IPS-NIHi7 (cell line): ENCODE measurements around the gene TOM1L2.
"Not testable (repeated sequence)": the region's sequence is repeated elsewhere in the genome, so short reads cannot be mapped to it uniquely, and the experiment has no call there.

Source experiments
- DNase-seq: peaks from one replicate; pipeline ENCODE4 v3.0.0; 2012; ENCODE audit warnings: mixed read lengths; ENCODE audit errors: extremely low spot score

The TOM1L2 gene

GRCh38 chr17:17972126-17972951 lies at the start of gene TOM1L2, which contains the start of gene DRC3:
Gene TOM1L2 (minus strand): TSS chr17:17972400. CDS start chr17:17972313, 87 bp downstream.
Gene DRC3 (plus strand): TSS chr17:17972862. CDS start chr17:17977599, 4,737 bp downstream.
- DNase-seq = peak; percentile 100

DNA sequence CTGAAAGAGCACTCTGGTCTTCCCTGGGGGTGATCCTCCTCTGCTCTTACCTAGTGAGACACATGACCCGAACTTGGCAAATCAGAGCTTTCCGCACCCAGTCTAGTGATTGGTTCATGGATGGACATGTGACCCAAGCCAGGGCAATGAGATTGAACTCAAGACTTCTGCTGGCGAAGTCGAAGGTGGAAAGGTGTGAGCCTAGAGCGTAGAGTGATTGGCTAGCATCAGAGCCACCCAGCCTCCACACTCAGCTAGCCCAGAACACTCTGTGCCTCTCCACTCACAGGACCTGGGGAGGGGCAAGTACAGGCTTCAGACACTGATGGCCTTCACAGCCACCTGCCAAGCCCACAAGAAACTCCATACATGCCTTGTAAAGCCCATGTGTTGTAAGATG lies 49.2 kb upstream of the TOM1L2 start:
- DNase-seq = no peak

- no peak for DNase-seq
Measured at GRCh38 chr17:18020971-18021370, 48.8 kb upstream of the TOM1L2 start.

DNA sequence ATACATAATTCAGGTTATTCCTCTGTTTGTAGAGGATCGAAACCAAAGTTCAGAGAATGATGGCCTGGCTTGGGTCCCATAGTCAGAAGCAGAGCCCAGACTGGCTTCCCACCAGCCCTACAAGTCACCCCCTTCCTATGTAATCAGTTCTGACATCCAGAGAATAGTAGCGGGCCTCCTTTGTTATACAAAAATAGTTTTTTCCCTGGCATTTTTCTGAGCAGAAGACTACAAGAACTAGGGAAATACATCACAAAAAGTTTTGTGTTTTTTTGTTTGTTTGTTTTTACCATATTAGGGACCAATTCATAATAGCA lies 47.6 kb upstream of the TOM1L2 start:
- no peak for DNase-seq

GRCh38 chr17:18018411-18018921 lies 46.3 kb upstream of the TOM1L2 start:
- DNase-seq = no peak

DNA sequence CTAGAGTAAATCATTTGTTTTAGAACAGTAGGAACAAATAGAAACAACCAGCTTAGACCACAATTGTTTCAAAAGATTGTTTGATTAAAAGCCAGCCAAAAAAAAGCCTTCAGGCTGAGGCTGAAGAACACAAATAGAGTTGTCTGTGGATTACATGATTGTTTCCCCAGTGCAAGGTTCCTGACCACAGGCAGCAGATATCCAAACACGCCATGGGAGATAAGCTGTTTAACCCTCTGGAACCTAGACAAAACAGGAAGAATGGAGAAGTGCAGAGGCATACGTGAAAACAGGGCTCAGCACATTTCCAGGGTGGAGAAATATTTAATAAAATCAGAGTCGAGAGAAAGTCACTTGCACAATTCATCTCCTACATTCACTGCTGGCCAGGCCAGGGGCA lies 45.8 kb upstream of the TOM1L2 start:
- DNase-seq = no peak

- DNase-seq = no peak
Measured at GRCh38 chr17:18016426-18016825, 44.2 kb upstream of the TOM1L2 start.

DNA sequence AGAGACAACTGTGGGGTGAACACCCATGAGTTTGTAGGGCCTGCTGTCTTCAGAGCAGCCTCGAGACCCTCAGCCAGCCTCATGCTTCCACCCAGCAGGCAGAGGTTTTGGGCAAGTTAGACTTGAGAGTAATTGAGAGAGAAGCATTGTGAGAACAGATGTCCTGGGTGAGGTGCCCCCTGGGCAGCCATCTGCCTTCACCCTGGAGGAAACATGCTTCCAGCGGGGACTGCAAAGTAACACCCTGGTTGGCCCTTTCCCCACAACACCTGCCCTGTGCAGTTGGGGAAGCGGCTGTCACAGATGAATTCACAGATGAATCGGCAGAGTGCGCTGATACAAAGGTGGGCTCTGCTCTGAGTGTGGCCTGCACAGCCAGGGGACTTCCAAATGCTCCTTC lies 43.4 kb upstream of the TOM1L2 start:
- DNase-seq = no peak

DNA sequence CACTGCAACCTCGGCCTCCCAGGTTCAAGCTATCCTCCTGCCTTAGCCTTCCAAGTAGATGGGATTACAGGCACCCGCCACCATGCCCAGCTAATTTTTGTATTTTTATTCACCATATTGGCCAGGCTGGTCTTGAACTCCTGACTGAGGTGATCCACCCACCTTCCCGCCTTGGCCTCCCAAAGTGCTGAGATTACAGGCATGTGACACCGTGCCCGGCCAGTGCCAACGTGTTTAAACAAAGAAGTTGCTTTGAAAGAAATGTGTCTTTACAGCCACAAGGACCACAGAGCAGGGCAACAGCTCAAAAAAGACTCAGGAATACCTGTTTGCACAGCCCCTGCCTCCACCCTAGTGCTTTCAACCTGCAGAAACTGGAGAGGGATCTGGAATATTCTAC lies 41.8 kb upstream of the TOM1L2 start:
- no peak for DNase-seq

- DNase-seq = no peak
Measured at GRCh38 chr17:18011286-18011685, 39.1 kb upstream of the TOM1L2 start.

GRCh38 chr17:18009609-18010420 lies 37.6 kb upstream of the TOM1L2 start:
- no peak for DNase-seq

GRCh38 chr17:18008496-18009268 lies 36.5 kb upstream of the TOM1L2 start:
- no peak for DNase-seq

GRCh38 chr17:18006495-18007239 lies 34.5 kb upstream of the TOM1L2 start:
- DNase-seq = peak; percentile 86

DNA sequence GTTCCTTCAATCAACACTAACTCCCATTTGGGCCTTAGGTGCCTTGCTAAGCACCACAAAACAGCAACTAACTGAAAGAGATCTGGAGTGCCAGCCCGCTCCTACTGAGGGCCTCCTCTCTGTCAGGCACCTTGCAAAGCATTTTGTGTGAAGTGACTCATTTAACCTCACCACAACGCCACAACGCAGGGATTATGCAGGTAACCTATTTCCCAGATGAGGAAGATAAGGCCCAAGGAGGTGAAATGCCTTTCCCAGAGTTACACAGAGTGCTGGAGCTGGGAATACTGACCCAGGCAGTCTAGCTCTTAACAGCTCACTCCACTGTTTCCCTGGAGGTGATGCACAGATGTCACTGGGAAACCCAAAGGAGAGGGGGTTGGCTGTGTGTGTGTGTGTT lies 33.3 kb upstream of the TOM1L2 start:
- no peak for DNase-seq

DNA sequence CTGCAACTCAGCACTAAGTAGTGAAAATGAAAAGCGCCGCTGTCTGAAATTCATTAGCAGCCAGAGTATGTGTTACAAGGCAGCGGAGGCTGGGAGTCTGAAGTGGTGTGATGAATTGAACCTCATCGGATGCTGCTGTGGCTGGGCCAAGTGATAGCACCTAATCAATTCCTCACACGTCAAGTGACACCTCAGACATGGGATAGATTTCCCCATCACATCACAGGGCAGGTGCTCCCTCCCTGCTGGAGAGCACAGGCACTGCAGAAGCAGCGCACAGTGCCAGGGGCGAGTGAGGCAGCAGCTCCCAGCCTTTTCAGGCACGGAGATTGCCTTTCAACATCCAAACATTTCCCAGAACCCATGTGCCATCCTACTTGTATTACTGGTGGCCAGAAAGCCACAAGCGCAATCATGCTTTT lies 32.7 kb upstream of the TOM1L2 start:
- peak; percentile 67 for DNase-seq

DNA sequence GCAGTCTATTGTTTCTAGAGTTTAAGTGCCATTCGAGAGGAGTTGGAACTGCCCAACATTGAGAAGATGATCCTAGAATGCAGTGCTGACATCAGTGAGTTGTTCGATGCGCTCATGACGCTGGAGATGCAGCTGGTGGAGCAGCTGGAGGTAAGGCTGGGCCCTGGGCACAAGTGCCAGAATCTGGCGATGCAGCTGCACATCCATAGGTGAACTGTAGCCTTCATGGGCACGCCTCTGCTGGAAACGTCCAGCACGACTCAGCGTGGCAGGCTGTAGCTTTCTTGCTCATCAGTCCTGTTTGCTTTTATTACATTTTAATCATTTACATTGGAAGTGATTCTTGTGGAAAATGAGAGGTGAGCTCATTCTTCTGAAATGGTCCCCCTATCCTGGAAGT lies 32.1 kb upstream of the TOM1L2 start:
- DNase-seq = no peak

- no peak for DNase-seq
Measured at GRCh38 chr17:18002171-18002570, 30.0 kb upstream of the TOM1L2 start.

- DNase-seq = no peak
Measured at GRCh38 chr17:18000030-18000408, 27.8 kb upstream of the TOM1L2 start.

- no peak for DNase-seq
Measured at GRCh38 chr17:17999364-18000029, 27.3 kb upstream of the TOM1L2 start.

GRCh38 chr17:17998934-17999333 lies 26.7 kb upstream of the TOM1L2 start:
- no peak for DNase-seq

DNA sequence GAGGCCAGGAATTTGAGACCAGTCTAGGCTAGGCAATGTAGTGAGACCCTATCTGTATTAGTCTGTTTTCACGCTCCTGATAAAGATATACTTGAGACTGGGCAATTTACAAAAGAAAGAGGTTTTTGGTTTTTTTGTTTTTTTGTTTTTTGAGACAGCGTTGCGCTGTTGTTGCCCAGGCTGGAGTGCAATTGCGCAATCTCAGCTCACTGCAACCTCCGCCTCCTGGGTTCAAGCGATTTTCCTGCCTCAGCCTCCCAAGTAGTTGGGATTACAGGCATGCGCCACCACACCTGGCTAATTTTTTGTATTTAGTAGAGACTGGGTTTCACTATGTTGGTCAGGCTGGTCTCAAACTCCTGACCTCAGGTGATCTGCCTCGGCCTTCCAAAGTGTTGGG lies 23.7 kb upstream of the TOM1L2 start:
- not testable (repeated sequence) for DNase-seq
